ENCODE measurements around the gene EPHA2. TPM values are rescaled to one million over a fixed set of nuclear protein-coding genes. Genes with fewer than 3 reads are reported as not detected.

The EPHA2 gene
- total and polyA plus RNA-seq, 3 donors from 2014 or later = 5.1 to 14.1 (median 5.7) TPM

- no peaks in the 10 kb centered on the region for H3K36me3 ChIP-seq (ENCODE audit: low read depth, missing control alignments)
- peak; percentile 67 for DNase-seq
- H3K4me3 ChIP-seq = no peak overlapping the region
- WGBS, 2 donors = 51 to 61% methylated on average over 13 to 17 of the region's 17 CpGs
- TF ChIP-seq CTCF (IDR thresholded peaks at IDR 0.05) (no peak), POLR2A (IDR thresholded peaks at IDR 0.05) (no peak)
- H3K27me3 ChIP-seq = no peaks in the 10 kb centered on the region
- intact Hi-C loops (cut with DNase I; ENCODE audit: low total_unique reads) = no loop called here
- H3K4me1 ChIP-seq = peaks cover 16% of the 10 kb centered on the region
- no peak overlapping the region for H3K27ac ChIP-seq
- H3K9me3 ChIP-seq = no peaks in the 10 kb centered on the region
Measured at GRCh38 chr1:16127676-16128337, 28.1 kb downstream of the EPHA2 start.

- Histone ChIP-seq H3K27ac (no peak overlapping the region), H3K36me3 (ENCODE audit: low read depth, missing control alignments) (no peaks in the 10 kb centered on the region), H3K4me3 (no peak overlapping the region), H3K9me3 (no peaks in the 10 kb centered on the region), H3K4me1 (peaks cover 16% of the 10 kb centered on the region), H3K27me3 (no peaks in the 10 kb centered on the region)
- 70 to 83% methylated on average over 7 to 12 of the region's 12 CpGs for WGBS, 2 donors
- no peak for TF ChIP-seq POLR2A (IDR thresholded peaks at IDR 0.05)
- TF ChIP-seq CTCF (IDR thresholded peaks at IDR 0.05) = no peak
- intact Hi-C loops (cut with DNase I; ENCODE audit: low total_unique reads) = no loop called here
- no peak for DNase-seq
Measured at GRCh38 chr1:16126743-16127515, 28.9 kb downstream of the EPHA2 start.

GRCh38 chr1:16126160-16126559, 29.7 kb downstream of the EPHA2 start:
- TF ChIP-seq POLR2A (IDR thresholded peaks at IDR 0.05) = no peak
- no peak for TF ChIP-seq CTCF (IDR thresholded peaks at IDR 0.05)
- Histone ChIP-seq H3K4me3 (no peak overlapping the region), H3K9me3 (no peaks in the 10 kb centered on the region), H3K36me3 (ENCODE audit: low read depth, missing control alignments) (no peaks in the 10 kb centered on the region), H3K27ac (no peak overlapping the region), H3K4me1 (peaks cover 16% of the 10 kb centered on the region), H3K27me3 (no peaks in the 10 kb centered on the region)
- DNase-seq = no peak
- intact Hi-C loops (cut with DNase I; ENCODE audit: low total_unique reads) = no loop called here
- WGBS, 2 donors = 88 to 90% methylated on average over 9 of the region's 9 CpGs

- no peak for DNase-seq
- Histone ChIP-seq H3K27me3 (no peaks in the 10 kb centered on the region), H3K36me3 (ENCODE audit: low read depth, missing control alignments) (no peaks in the 10 kb centered on the region), H3K4me1 (peaks cover 16% of the 10 kb centered on the region), H3K4me3 (no peak overlapping the region), H3K9me3 (no peaks in the 10 kb centered on the region), H3K27ac (no peak overlapping the region)
- 76 to 89% methylated on average over 3 of the region's 3 CpGs for WGBS, 2 donors
- no peak for TF ChIP-seq CTCF (IDR thresholded peaks at IDR 0.05)
- no peak for TF ChIP-seq POLR2A (IDR thresholded peaks at IDR 0.05)
- intact Hi-C loops (cut with DNase I; ENCODE audit: low total_unique reads) = no loop called here
Measured at GRCh38 chr1:16125483-16125882, 30.4 kb downstream of the EPHA2 start.

All from testis (tissue), 3 donors.